Umbilical cord (tissue), 2 donors: Measurements from ENCODE around the gene SLC39A11. TPM values are rescaled to one million over a fixed set of nuclear protein-coding genes. Genes with fewer than 3 reads are reported as not detected.
"Not testable (repeated sequence)": the region's sequence is repeated elsewhere in the genome, so short reads cannot be mapped to it uniquely, and the experiment has no call there.

Experiments used
- DNase-seq: peaks from one replicate; pipeline ENCODE4 v3.0.0-alpha.2; 2015; ENCODE audit warnings: low spot score
- total RNA-seq: library from RNA; depleted of rRNA; stranded (reverse); fragments of >200 nt; gene quantifications from one replicate; pipeline ENCODE4 v1.2.3, GENCODE V29; 2014; ENCODE audit warnings: low replicate concordance; ENCODE audit not compliant: insufficient read depth

SLC39A11 gene
- total RNA-seq, 1 donor from 2014 or later = 11.6 TPM

- no peak for DNase-seq
Measured at GRCh38 chr17:73072219-73072962, 20.1 kb downstream of the SLC39A11 start.

GRCh38 chr17:73071066-73071999 is 21.2 kb downstream of the SLC39A11 start:
- no peak for DNase-seq

- DNase-seq = no peak
Measured at GRCh38 chr17:73069841-73070240, 22.6 kb downstream of the SLC39A11 start.

GRCh38 chr17:73069164-73069770 is 23.2 kb downstream of the SLC39A11 start:
- no peak for DNase-seq

GRCh38 chr17:73068322-73069153 is 23.9 kb downstream of the SLC39A11 start:
- peak; percentile 54 for DNase-seq

GRCh38 chr17:73067699-73068098 is 24.8 kb downstream of the SLC39A11 start:
- not testable (repeated sequence) for DNase-seq

- no peak for DNase-seq
Measured at GRCh38 chr17:73067075-73067474, 25.4 kb downstream of the SLC39A11 start.

GRCh38 chr17:73066148-73066884 is 26.2 kb downstream of the SLC39A11 start:
- no peak for DNase-seq

GRCh38 chr17:73065376-73065775 is 27.1 kb downstream of the SLC39A11 start:
- DNase-seq = no peak

GRCh38 chr17:73064084-73064938 is 28.2 kb downstream of the SLC39A11 start:
- DNase-seq = peak; percentile 81

- DNase-seq = no peak
Measured at GRCh38 chr17:73062726-73063125, 29.8 kb downstream of the SLC39A11 start.

GRCh38 chr17:73061161-73061560 is 31.3 kb downstream of the SLC39A11 start:
- no peak for DNase-seq

GRCh38 chr17:73060721-73061120 is 31.8 kb downstream of the SLC39A11 start:
- no peak for DNase-seq

GRCh38 chr17:73059713-73060112 is 32.8 kb downstream of the SLC39A11 start:
- DNase-seq = not testable (repeated sequence)

GRCh38 chr17:73058022-73058421 is 34.5 kb downstream of the SLC39A11 start:
- no peak for DNase-seq

GRCh38 chr17:73057196-73057595 is 35.3 kb downstream of the SLC39A11 start:
- DNase-seq = no peak

GRCh38 chr17:73052923-73053322 is 39.6 kb downstream of the SLC39A11 start:
- DNase-seq = no peak

- no peak for DNase-seq
Measured at GRCh38 chr17:73050797-73051196, 41.7 kb downstream of the SLC39A11 start.

- DNase-seq = no peak
Measured at GRCh38 chr17:73048170-73048569, 44.3 kb downstream of the SLC39A11 start.

GRCh38 chr17:73045724-73046123 is 46.8 kb downstream of the SLC39A11 start:
- no peak for DNase-seq
